Measurements from ENCODE around the gene SSTR3. TPM values are rescaled to one million over a fixed set of nuclear protein-coding genes. Genes with fewer than 3 reads are reported as not detected.

The SSTR3 gene
- total RNA-seq, 1 experiment from 2014 or later, result 0.22 TPM

GRCh38 chr22:37259540-37260029 lies 47.3 kb upstream of the SSTR3 start:
- ATAC-seq (peak; percentile 60), DNase-seq (ENCODE audit: low spot score) (peak; percentile 62)
- Mint-ChIP-seq H3K4me1 (peaks cover 19% of the 10 kb centered on the region), H3K27me3 (ENCODE audit: low read depth) (peaks cover 32% of the 10 kb centered on the region), H3K9me3 (peaks cover 11% of the 10 kb centered on the region), H3K4me3 (peak overlapping the region; percentile 59), H3K27ac (0 out of 2 replicates have a peak overlapping the region, but pooled peaks have one; percentile 16), H3K36me3 (peaks cover 3% of the 10 kb centered on the region)
- TF ChIP-seq PRDM15 (CRISPR knock-in tag; IDR thresholded peaks at IDR 0.05) (peak; percentile 82), IRF2 (CRISPR knock-in tag; IDR thresholded peaks at IDR 0.05; ENCODE audit: borderline replicate concordance, low read depth) (no peak)
- POLR2A ChIA-PET, result interaction anchor here (0.5 kb wide), 1 partner anchor 342 kb away, joined by 3 read pairs; no protein-coding TSS in a partner anchor
- CTCF ChIA-PET, result interaction anchor here (0.6 to 4.5 kb wide), 56 partner anchors 9 to 347 kb away, joined by 3 to 83 read pairs (median 4); partner anchors contain the start of genes C1QTNF6, IL2RB, RAC2 and SSTR3

DNA sequence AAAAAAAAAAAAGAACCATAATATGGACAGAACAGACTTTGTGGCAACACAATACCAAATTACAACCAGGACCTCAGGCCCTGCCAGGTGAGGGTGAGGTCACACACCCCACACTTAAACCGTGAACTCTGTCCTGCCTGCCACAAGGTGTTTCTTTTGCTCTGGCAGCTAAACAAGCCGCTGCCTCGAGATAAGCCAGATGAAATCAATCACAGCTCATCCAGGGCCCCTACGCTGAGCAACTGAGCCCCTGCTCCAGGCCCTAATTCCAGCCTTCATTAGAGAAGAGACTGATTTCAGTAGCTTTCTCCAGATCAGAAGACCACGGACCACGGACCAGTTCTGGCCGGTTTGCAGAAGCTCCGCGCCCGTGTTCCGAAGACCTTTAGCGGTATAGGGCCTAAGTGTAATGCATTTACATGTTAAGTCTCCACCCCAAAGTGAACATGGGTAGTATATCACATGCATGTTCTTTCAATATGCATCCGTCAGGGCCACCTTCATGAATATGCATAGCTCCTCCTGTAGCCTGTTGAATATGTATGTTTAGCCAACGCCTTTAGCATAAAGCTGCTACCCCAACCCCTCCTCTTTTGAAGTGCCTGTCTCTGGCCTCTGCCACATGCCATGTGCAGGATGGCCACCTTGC lies 46.6 kb upstream of the SSTR3 start:
- DNase-seq (ENCODE audit: low spot score), result no peak
- Mint-ChIP-seq H3K4me3 (peak overlapping the region; percentile 59), H3K36me3 (no peaks in the 10 kb centered on the region; the same call in 1 of the 2 replicates), H3K27ac (no peak overlapping the region), H3K9me3 (peaks cover 4% of the 10 kb centered on the region), H3K4me1 (peaks cover 19% of the 10 kb centered on the region), H3K27me3 (ENCODE audit: low read depth) (peaks cover 30% of the 10 kb centered on the region)
- ATAC-seq, result peak; percentile 43
- CTCF ChIA-PET, result interaction anchor here (0.6 to 4.5 kb wide), 55 partner anchors 8 to 348 kb away, joined by 3 to 83 read pairs (median 5); partner anchors contain the start of genes IL2RB, RAC2 and SSTR3
- POLR2A ChIA-PET, result no interaction called here
- TF ChIP-seq RORB (CRISPR knock-in tag; IDR thresholded peaks at IDR 0.05) (no peak), GTF2I (CRISPR knock-in tag; conservative IDR thresholded peaks at IDR 0.05) (no peak), CREM (CRISPR knock-in tag; IDR thresholded peaks at IDR 0.05) (no peak), OVOL2 (CRISPR knock-in tag; IDR thresholded peaks at IDR 0.05; ENCODE audit: borderline replicate concordance) (no peak), ELF4 (CRISPR knock-in tag; IDR thresholded peaks at IDR 0.05; ENCODE audit: low read depth) (no peak), FOXP1 (CRISPR knock-in tag; IDR thresholded peaks at IDR 0.05; ENCODE audit: borderline replicate concordance) (no peak), RELA (CRISPR knock-in tag; IDR thresholded peaks at IDR 0.05; ENCODE audit: borderline replicate concordance) (no peak), ZNF423 (CRISPR knock-in tag; IDR thresholded peaks at IDR 0.05) (no peak), TEAD1 (CRISPR knock-in tag; IDR thresholded peaks at IDR 0.05) (no peak), AFF4 (CRISPR knock-in tag; IDR thresholded peaks at IDR 0.05; ENCODE audit: borderline replicate concordance) (no peak), FOXK1 (CRISPR knock-in tag; IDR thresholded peaks at IDR 0.05) (no peak), PRRX2 (CRISPR knock-in tag; IDR thresholded peaks at IDR 0.05) (no peak)
- TF ChIP-seq, protein P1, sequence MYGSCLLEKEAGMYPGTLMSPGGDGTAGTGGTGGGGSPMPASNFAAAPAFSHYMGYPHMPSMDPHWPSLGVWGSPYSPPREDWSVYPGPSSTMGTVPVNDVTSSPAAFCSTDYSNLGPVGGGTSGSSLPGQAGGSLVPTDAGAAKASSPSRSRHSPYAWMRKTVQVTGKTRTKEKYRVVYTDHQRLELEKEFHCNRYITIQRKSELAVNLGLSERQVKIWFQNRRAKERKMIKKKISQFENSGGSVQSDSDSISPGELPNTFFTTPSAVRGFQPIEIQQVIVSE (CRISPR knock-in tag; IDR thresholded peaks at IDR 0.05; ENCODE audit: borderline replicate concordance), result no peak
- TF ChIP-seq, protein P2, sequence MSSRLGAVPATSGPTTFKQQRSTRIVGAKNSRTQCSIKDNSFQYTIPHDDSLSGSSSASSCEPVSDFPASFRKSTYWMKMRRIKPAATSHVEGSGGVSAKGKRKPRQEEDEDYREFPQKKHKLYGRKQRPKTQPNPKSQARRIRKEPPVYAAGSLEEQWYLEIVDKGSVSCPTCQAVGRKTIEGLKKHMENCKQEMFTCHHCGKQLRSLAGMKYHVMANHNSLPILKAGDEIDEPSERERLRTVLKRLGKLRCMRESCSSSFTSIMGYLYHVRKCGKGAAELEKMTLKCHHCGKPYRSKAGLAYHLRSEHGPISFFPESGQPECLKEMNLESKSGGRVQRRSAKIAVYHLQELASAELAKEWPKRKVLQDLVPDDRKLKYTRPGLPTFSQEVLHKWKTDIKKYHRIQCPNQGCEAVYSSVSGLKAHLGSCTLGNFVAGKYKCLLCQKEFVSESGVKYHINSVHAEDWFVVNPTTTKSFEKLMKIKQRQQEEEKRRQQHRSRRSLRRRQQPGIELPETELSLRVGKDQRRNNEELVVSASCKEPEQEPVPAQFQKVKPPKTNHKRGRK (CRISPR knock-in tag; IDR thresholded peaks at IDR 0.05; ENCODE audit: borderline replicate concordance), result no peak
- TF ChIP-seq, protein P3, sequence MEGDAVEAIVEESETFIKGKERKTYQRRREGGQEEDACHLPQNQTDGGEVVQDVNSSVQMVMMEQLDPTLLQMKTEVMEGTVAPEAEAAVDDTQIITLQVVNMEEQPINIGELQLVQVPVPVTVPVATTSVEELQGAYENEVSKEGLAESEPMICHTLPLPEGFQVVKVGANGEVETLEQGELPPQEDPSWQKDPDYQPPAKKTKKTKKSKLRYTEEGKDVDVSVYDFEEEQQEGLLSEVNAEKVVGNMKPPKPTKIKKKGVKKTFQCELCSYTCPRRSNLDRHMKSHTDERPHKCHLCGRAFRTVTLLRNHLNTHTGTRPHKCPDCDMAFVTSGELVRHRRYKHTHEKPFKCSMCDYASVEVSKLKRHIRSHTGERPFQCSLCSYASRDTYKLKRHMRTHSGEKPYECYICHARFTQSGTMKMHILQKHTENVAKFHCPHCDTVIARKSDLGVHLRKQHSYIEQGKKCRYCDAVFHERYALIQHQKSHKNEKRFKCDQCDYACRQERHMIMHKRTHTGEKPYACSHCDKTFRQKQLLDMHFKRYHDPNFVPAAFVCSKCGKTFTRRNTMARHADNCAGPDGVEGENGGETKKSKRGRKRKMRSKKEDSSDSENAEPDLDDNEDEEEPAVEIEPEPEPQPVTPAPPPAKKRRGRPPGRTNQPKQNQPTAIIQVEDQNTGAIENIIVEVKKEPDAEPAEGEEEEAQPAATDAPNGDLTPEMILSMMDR (IDR thresholded peaks at IDR 0.05), result no peak
- TF ChIP-seq, protein P4, sequence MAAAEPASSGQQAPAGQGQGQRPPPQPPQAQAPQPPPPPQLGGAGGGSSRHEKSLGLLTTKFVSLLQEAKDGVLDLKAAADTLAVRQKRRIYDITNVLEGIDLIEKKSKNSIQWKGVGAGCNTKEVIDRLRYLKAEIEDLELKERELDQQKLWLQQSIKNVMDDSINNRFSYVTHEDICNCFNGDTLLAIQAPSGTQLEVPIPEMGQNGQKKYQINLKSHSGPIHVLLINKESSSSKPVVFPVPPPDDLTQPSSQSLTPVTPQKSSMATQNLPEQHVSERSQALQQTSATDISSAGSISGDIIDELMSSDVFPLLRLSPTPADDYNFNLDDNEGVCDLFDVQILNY (CRISPR knock-in tag; IDR thresholded peaks at IDR 0.05), result no peak

Data from WTC11 (cell line).